Activated CD4-positive, alpha-beta T cell treated with anti-CD3 and anti-CD28 coated beads, Interleukin-2, Interleukin-4, amounts not matched to agents 100 ng/mL and 50 ng/mL, durations not matched to agents 16 hours and 8 hours (primary cell): ENCODE measurements around the gene FGF12.

ENCODE experiments used
- DNase-seq: peaks from one replicate; pipeline ENCODE4 v3.0.0-alpha.2; 2020; ENCODE audit warnings: low spot score

Gene FGF12

DNA sequence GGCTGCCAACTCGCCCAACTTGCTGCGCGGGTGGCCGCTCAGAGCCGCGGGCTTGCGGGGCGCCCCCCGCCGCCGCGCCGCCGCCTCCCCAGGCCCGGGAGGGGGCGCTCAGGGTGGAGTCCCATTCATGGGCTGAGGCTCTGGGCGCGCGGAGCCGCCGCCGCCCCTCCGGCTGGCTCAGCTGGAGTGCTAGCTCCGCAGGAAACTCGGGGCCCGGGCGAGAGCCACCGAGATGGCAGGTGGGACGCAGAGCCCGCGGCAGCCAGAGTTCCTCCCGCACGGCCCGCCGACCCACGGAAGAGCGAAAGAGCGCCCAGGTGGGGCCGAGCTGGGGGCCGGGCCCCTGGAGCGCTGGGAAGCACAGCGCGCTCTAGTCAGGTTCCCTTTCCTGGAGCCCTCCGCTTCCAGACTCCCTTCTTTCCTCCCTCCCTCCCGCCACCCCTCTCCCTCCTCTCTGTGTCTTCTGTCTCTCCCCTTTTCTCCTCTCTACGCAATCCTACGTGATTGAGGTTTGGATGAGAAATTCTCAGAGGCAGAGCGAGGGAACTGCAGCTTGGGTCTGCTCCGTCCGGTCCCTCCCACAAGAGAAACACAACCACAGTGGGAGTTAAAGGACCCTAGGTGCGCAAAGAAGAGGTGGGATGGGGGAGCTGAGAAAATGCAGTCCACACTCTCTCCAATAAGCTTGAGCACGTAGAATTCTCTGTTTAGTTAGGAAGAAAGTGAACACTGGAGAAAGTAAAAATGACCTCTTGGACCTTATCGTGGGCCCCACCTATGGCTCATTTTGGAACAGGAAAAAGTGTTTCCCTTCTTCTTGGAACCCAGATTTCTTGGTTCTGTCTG is 317.3 kb downstream of the FGF12 start:
- DNase-seq = no peak

- DNase-seq = no peak
Observed at GRCh38 chr3:192409201-192409837, 318.0 kb downstream of the FGF12 start.

- DNase-seq = no peak
Observed at GRCh38 chr3:192408647-192409200, 318.6 kb downstream of the FGF12 start.

GRCh38 chr3:192408007-192408646 is 319.2 kb downstream of the FGF12 start:
- DNase-seq = no peak

- DNase-seq = no peak
Observed at GRCh38 chr3:192399767-192400166, 327.6 kb downstream of the FGF12 start.

- no peak for DNase-seq
Observed at GRCh38 chr3:192397012-192397411, 330.3 kb downstream of the FGF12 start.

DNA sequence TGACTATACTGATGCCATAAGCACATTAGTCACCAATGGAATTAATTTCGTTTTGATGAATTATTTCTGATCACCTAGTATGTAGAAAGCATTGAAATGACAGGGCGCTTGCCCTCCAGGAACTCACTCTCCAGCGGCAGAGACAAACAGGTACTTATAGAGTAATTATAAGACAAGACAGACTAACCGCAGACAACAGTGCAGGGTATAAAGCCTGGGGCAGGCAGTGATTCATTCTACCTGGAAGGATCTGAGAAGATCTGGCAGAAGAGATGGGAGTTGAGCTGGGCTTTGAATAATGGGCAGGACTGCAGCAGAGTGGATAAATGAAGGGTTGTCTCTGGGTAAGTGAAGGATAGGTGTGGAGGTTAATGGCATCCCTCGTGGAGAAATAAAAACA is 331.8 kb downstream of the FGF12 start:
- no peak for DNase-seq

DNA sequence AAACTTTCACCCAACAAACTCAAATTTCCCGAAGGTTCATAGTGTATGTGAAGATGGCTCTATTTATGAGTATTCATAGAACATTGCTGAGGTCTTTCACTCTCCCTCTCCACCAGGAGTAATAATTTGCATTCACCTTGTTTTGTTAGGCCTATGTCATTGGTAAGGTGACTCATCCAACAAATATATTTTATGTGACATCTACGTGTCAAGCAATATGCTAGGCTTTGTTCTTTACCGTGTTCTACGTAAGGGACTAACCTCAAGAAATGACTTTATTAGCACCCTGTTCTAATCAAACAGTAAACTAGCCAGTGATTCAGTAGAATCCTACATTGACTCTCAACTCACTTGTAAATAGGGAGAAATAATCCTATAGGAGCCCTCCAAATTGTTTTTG is 334.4 kb downstream of the FGF12 start:
- DNase-seq = no peak

- no peak for DNase-seq
Observed at GRCh38 chr3:192382861-192383260, 344.5 kb downstream of the FGF12 start.

GRCh38 chr3:192373586-192373985 is 353.8 kb downstream of the FGF12 start:
- no peak for DNase-seq

DNA sequence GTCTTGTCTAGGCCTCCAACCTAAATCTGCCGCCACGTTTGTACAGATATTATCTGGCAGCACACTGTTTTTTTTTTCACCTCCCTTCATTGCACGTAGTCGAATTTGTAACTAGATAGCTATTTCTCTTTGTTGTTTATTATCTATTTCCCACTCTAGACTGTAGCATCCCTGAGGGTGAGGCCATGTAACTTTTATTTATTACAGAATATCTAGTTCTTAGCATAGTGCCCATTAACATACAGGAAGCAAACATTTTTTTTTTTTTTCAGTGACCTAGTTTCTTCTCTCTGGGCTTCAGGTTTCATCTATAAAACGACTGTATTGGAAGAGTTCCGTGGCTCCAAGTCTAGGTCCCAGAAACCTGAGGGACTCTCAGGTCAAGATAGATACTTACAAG is 354.3 kb downstream of the FGF12 start:
- DNase-seq = no peak

DNA sequence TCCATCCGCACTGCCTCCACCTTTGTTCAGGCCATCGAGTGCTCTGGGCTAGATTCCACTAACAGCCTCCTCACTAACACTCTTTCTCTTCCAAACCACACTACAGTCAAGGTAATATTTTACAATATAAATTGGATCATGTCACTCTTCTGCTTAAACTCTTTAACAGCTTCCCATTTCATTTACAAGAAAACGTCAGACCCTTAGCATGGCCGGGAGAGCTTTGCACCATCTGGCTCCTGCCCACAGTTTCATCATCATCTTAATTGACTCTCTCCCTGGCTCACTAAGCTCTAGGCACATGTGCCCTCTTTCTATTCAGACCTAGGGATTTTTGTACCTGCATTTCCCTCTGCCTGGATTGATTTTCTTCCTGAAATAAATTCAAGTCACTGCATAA is 354.7 kb downstream of the FGF12 start:
- no peak for DNase-seq

GRCh38 chr3:192371870-192372400 is 355.4 kb downstream of the FGF12 start:
- DNase-seq = no peak

DNA sequence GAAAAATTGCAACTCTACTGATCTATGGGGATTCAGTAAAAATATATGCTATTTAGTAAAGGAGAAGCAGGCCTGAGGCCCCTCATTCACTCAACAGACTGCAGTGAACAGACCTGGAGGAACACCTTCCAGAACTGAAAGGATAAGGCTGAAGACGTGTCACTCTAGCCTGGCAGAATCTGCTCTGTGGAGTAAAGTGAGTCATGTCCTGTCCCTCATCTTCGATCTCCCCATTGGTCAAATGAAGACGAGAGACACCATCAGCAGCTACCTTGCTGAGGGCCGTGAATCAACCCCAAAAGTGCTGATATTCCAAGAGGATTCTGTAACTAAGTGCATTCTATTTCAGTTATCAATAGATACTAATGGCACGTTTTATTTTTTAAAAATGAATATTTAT is 359.7 kb downstream of the FGF12 start:
- no peak for DNase-seq

GRCh38 chr3:192366916-192367315 is 360.4 kb downstream of the FGF12 start:
- DNase-seq = no peak

GRCh38 chr3:192365571-192365970 is 361.8 kb downstream of the FGF12 start:
- no peak for DNase-seq

DNA sequence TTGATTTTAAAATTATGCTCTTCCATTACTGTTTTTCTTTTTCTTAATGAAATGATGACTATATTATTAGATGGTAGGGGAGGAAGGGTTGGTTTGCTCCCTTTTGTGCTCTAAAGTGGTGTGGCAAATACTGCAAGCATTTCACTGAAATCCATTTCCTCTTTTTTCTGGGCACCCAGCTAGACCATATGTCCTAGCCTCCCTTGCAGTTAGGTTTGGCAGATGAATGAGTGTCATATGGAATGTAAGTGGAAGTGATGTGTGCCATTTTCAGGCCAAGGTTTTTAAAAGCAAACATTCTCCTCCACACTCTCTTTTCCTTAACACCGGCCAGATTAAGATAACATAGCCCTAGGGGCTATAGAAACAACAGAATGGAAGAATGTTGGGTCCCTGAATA is 363.0 kb downstream of the FGF12 start:
- DNase-seq = no peak

DNA sequence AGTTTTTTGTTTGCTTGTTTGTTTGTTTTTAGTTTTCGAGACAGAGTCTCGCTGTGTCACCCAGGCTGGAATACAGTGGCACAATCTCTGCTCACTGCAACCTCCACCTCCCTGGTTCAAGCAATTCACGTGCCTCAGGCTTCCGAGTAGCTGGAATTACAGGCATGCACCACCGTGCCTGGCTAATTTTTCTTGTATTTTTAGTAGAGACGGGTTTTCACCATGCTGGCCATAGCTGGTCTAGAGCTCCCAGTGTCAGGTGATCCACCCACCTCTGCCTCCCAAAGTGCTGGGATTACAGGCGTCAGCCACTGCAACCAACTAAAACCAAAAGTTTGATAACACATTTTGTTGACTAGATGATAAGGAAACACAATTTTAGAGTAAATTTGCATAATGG is 372.7 kb downstream of the FGF12 start:
- DNase-seq = no peak

DNA sequence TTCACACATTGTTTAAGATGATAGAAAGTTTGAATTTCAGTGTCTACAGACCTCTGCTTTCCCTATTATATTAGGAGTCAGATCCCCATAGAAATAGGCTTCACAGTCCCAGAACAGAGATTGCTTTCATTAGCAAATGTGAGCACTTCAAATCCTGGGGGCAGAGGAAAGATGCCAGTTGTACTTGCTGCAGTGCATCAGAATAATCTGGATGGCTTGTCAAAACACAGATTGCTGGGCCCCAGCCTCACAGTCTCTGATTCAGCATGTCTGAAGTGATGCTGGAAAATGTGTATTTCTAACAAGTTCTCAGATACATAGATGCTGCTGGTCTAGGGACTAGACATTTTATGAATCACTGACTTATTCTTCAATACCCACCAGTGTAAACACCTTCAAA is 375.2 kb downstream of the FGF12 start:
- no peak for DNase-seq

- DNase-seq = no peak
Observed at GRCh38 chr3:192351441-192351840, 375.9 kb downstream of the FGF12 start.

DNA sequence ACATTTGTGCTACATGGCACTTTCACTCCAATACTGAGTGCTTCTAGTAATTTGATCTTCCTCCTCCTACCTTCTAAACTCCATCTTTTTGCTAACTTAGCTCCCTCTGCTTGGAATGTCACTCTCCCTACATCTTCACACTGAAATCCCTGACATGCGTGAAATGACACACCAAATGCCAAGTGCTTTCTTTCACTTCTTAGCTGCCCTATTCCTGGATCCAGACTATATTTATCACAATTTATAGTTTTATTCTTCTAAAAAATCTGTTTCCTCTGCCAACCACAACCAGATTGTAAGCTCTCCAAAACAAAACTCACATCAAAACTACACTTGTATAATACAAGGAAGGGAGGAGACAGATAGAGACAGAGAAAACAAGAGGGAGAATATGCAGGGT is 387.3 kb downstream of the FGF12 start:
- DNase-seq = no peak

DNA sequence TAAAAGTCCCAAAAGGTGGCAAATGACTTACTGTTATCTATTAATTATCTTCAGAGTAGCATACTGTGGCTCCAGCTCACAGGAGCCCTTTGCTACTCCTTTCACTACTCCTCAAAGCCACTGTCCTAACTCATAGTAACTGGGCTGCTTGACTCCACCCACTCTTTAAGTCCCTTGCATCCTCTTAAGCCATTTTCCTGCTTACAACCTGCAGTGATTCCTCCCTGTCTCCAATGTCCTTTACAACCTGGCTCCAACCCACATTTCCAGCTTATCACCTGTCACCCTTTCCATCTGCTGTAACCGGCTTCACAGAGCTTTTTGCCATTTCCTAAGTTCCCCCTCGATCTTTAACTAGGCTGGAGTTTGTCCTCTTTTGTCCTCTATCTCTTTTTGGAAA is 388.1 kb downstream of the FGF12 start:
- DNase-seq = no peak

DNA sequence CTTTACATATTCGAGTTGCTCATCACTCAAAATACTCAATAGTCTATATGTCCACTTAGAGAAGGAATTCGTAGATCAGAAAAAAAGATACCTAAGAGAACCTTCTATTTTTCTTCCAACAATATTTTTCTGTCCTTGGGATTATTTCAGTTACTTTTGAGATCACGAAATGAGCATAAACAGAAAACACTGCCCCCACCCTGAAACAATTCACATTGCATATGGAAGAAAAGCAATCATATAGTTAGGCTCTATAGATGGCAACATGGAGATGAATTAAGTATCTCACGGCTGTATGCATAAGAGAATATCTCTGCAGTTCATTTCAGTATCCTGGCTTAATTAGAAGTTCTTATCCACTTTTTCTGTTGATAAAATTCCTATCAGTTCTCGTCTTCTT is 391.1 kb downstream of the FGF12 start:
- no peak for DNase-seq
